HG02642 (cell line): ENCODE data around the gene PCDHA8.
"Not testable (repeated sequence)": the region's sequence is repeated elsewhere in the genome, so short reads cannot be mapped to it uniquely, and the experiment has no call there.

Experiments used
- ATAC-seq: cut with Tn5 transposase; IDR thresholded peaks from one replicate; pipeline ENCODE4 v1.9.1; 2021; ENCODE audit warnings: mild to moderate bottlenecking; ENCODE audit not compliant: unreplicated experiment, poor library complexity

The PCDHA8 gene

GRCh38 chr5:140840978-140841962, at the start of gene PCDHA8:
PCDHA8 (plus strand) TSS chr5:140841187; CDS start chr5:140841322, 135 bp downstream.
- no peak for ATAC-seq

GRCh38 chr5:140794595-140795258, 46.3 kb upstream of the PCDHA8 start, which contains the start of gene PCDHA2:
PCDHA2 (plus strand) TSS chr5:140794852.
- ATAC-seq: no peak

GRCh38 chr5:140795259-140795641, 45.7 kb upstream of the PCDHA8 start:
- ATAC-seq: no peak

- ATAC-seq: not testable (repeated sequence)
Measured at GRCh38 chr5:140796072-140796717, 44.8 kb upstream of the PCDHA8 start.

GRCh38 chr5:140796718-140797095, 44.3 kb upstream of the PCDHA8 start:
- ATAC-seq: no peak

- no peak for ATAC-seq
Measured at GRCh38 chr5:140800816-140801493, 40.0 kb upstream of the PCDHA8 start, which contains the start of gene PCDHA3. PCDHA3 (plus strand) TSS chr5:140801057.

- ATAC-seq: no peak
Measured at GRCh38 chr5:140801494-140801841, 39.5 kb upstream of the PCDHA8 start.

- ATAC-seq: not testable (repeated sequence)
Measured at GRCh38 chr5:140802381-140802780, 38.6 kb upstream of the PCDHA8 start.

GRCh38 chr5:140802781-140803271, 38.2 kb upstream of the PCDHA8 start:
- ATAC-seq: no peak

GRCh38 chr5:140806834-140807775, 33.9 kb upstream of the PCDHA8 start, which contains the start of gene PCDHA4:
PCDHA4 (plus strand) TSS chr5:140807068.
- no peak for ATAC-seq

GRCh38 chr5:140808241-140808888, 32.6 kb upstream of the PCDHA8 start:
- not testable (repeated sequence) for ATAC-seq

GRCh38 chr5:140808889-140809291, 32.1 kb upstream of the PCDHA8 start:
- ATAC-seq: no peak

GRCh38 chr5:140821375-140822280, 19.4 kb upstream of the PCDHA8 start, which contains the start of gene PCDHA5:
PCDHA5 (plus strand) TSS chr5:140821613.
- no peak for ATAC-seq

- no peak for ATAC-seq
Measured at GRCh38 chr5:140822281-140822629, 18.7 kb upstream of the PCDHA8 start.

GRCh38 chr5:140822969-140823368, 18.0 kb upstream of the PCDHA8 start:
- not testable (repeated sequence) for ATAC-seq

GRCh38 chr5:140823475-140823874, 17.5 kb upstream of the PCDHA8 start:
- no peak for ATAC-seq

- no peak for ATAC-seq
Measured at GRCh38 chr5:140827704-140828361, 13.2 kb upstream of the PCDHA8 start, which contains the start of gene PCDHA6. PCDHA6 (plus strand) TSS chr5:140827960; CDS start chr5:140828092, 132 bp downstream.
